GM18861 (cell line): ENCODE data around the gene NRG3.

Experiments used
- ATAC-seq: cut with Tn5 transposase; IDR thresholded peaks from one replicate; pipeline ENCODE4 v1.9.1; 2021; ENCODE audit not compliant: unreplicated experiment

Gene NRG3

GRCh38 chr10:81882011-81882410, 7.0 kb downstream of the NRG3 start:
- no peak for ATAC-seq

GRCh38 chr10:81884856-81885255, 9.9 kb downstream of the NRG3 start:
- no peak for ATAC-seq

- no peak for ATAC-seq
These were observed 10.5 kb downstream of the NRG3 start for GRCh38 chr10:81885491-81885890.

GRCh38 chr10:81886939-81887338, 11.9 kb downstream of the NRG3 start:
- ATAC-seq, result no peak

GRCh38 chr10:81889181-81889769, 14.3 kb downstream of the NRG3 start:
- ATAC-seq, result no peak

- ATAC-seq, result no peak
These were observed 19.6 kb downstream of the NRG3 start for GRCh38 chr10:81894616-81895015.

- ATAC-seq, result no peak
These were observed 23.5 kb downstream of the NRG3 start for GRCh38 chr10:81898518-81898917.

- ATAC-seq, result no peak
These were observed 26.0 kb downstream of the NRG3 start for GRCh38 chr10:81900989-81901388.

- ATAC-seq, result no peak
These were observed 28.5 kb downstream of the NRG3 start for GRCh38 chr10:81903472-81903871.

- ATAC-seq, result no peak
These were observed 30.2 kb downstream of the NRG3 start for GRCh38 chr10:81905161-81905560.

GRCh38 chr10:81909453-81909852, 34.5 kb downstream of the NRG3 start:
- ATAC-seq, result no peak

- ATAC-seq, result no peak
These were observed 36.3 kb downstream of the NRG3 start for GRCh38 chr10:81911328-81911727.

- ATAC-seq, result no peak
These were observed 39.9 kb downstream of the NRG3 start for GRCh38 chr10:81914736-81915503.

GRCh38 chr10:81915504-81915897, 40.5 kb downstream of the NRG3 start:
- ATAC-seq, result no peak

GRCh38 chr10:81917666-81918065, 42.7 kb downstream of the NRG3 start:
- ATAC-seq, result no peak

- no peak for ATAC-seq
These were observed 43.8 kb downstream of the NRG3 start for GRCh38 chr10:81918766-81919165.

- no peak for ATAC-seq
These were observed 45.3 kb downstream of the NRG3 start for GRCh38 chr10:81920213-81920829.

GRCh38 chr10:81928119-81928518, 53.1 kb downstream of the NRG3 start:
- ATAC-seq, result no peak

- ATAC-seq, result no peak
These were observed 68.6 kb downstream of the NRG3 start for GRCh38 chr10:81943583-81943982.

- ATAC-seq, result no peak
These were observed 69.6 kb downstream of the NRG3 start for GRCh38 chr10:81944609-81945008.

- ATAC-seq, result no peak
These were observed 74.3 kb downstream of the NRG3 start for GRCh38 chr10:81949283-81949682.

- ATAC-seq, result no peak
These were observed 75.4 kb downstream of the NRG3 start for GRCh38 chr10:81950358-81950757.
